Mucosa of rectum (tissue), 2 donors: Measurements from ENCODE around the gene FGGY.

Experiments used
- H3K27ac ChIP-seq, 2 donors: one replicate each; pipeline ENCODE4 v1.7.0; 2013; ENCODE audit warnings: inconsistent platforms in 2 of 2, low read depth in 2 of 2, low read length in 2 of 2
- H3K27me3 ChIP-seq, 2 donors: one replicate each; pipeline ENCODE4 v1.7.0; 2013; ENCODE audit warnings: low read length in 2 of 2; ENCODE audit not compliant: control insufficient read depth in 2 of 2, insufficient read depth in 2 of 2
- H3K36me3 ChIP-seq, 2 donors: one replicate each; pipeline ENCODE4 v1.7.0; 2013; ENCODE audit warnings: low read length in 2 of 2; ENCODE audit not compliant: control insufficient read depth in 2 of 2, insufficient read depth in 2 of 2
- H3K4me1 ChIP-seq, 2 donors: one replicate each; pipeline ENCODE4 v1.7.0; 2013; ENCODE audit warnings: low read length in 2 of 2, mild to moderate bottlenecking in 1 of 2; ENCODE audit not compliant: control insufficient read depth in 2 of 2, insufficient read depth in 2 of 2
- H3K4me3 ChIP-seq, 2 donors: one replicate each; pipeline ENCODE4 v1.7.0; 2013; ENCODE audit warnings: low read length in 2 of 2
- H3K9ac ChIP-seq, 2 donors: one replicate each; pipeline ENCODE4 v1.7.0; 2013; ENCODE audit warnings: low read length in 2 of 2, low read depth in 1 of 2, mild to moderate bottlenecking in 1 of 2
- H3K9me3 ChIP-seq, 2 donors: one replicate each; pipeline ENCODE4 v1.7.0; 2013; ENCODE audit warnings: low read length in 2 of 2; ENCODE audit not compliant: control insufficient read depth in 2 of 2
- donor health status: healthy.
- donor health status: Normal muscosa, but diverticular disease.

The FGGY gene

DNA sequence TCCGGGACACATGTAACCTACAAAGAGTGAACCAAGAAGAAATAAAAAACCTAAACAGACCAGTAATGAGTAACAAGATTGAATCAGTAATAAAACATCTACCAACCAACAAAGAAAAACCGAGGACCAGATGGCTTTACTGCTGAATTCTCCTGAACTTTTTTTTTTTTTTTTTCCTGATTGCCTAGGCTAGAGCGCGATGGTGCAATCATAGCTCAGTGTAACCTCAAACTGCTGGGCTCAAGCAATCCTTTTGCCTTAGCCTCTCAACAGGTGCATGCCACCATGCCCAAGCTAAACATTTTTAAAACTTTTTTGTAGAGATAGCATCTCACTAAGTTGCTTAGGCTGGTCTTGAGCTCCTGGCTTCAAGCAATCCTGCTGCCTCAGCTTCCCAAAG lies 11.2 kb upstream of the FGGY start:
- no peak overlapping the region for H3K27ac ChIP-seq
- H3K27me3 ChIP-seq = no peaks in the 10 kb centered on the region
- H3K4me3 ChIP-seq = no peak overlapping the region
- H3K36me3 ChIP-seq = no peaks in the 10 kb centered on the region
- no peak overlapping the region for H3K9ac ChIP-seq
- no peaks in the 10 kb centered on the region for H3K9me3 ChIP-seq
- H3K4me1 ChIP-seq = no peaks in the 10 kb centered on the region

DNA sequence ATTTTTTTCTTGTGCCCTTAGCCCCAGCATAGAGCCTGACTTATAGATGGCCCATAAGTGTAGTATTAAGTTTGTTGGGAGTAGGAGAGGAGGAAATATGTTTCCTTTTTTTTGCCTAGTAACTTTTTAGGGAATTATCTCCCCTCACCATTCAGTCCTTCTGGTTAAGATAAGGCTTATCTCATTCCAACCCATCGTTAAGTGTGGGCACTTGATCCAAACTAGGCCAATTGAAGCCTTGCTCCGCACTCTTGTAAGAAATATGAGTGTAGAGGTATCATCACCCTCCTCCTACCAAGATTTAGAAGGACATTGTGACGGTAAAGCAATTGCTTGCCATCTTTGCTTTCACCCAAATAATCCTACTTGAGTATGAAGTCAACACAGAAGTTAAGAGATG lies 8.8 kb upstream of the FGGY start:
- no peak overlapping the region for H3K4me3 ChIP-seq
- H3K36me3 ChIP-seq = no peaks in the 10 kb centered on the region
- no peaks in the 10 kb centered on the region for H3K4me1 ChIP-seq
- no peaks in the 10 kb centered on the region for H3K27me3 ChIP-seq
- no peak overlapping the region for H3K27ac ChIP-seq
- H3K9me3 ChIP-seq = no peaks in the 10 kb centered on the region
- no peak overlapping the region for H3K9ac ChIP-seq

DNA sequence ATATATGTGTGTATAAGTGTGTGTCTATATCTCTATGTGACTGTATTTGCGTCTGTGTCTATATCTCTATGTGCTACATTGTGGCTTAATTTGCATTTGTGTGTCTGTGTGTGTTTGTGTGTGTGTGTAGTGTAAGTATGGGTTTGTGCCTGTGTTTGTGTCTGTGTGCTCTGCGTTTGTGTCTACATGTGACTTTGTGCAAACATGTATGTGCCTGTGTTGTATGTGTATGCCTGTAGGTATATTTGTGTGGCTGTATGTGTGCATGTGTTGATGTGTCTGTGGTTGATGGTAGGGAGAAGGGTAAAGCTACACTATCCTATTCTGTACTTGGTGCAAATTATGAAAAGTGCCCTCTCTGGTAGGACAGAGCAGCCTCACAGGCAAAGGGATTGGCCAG lies 7.3 kb upstream of the FGGY start:
- Histone ChIP-seq H3K27me3 (no peaks in the 10 kb centered on the region), H3K9ac (no peak overlapping the region), H3K4me3 (no peak overlapping the region), H3K27ac (no peak overlapping the region), H3K36me3 (no peaks in the 10 kb centered on the region), H3K9me3 (no peaks in the 10 kb centered on the region), H3K4me1 (no peaks in the 10 kb centered on the region)

DNA sequence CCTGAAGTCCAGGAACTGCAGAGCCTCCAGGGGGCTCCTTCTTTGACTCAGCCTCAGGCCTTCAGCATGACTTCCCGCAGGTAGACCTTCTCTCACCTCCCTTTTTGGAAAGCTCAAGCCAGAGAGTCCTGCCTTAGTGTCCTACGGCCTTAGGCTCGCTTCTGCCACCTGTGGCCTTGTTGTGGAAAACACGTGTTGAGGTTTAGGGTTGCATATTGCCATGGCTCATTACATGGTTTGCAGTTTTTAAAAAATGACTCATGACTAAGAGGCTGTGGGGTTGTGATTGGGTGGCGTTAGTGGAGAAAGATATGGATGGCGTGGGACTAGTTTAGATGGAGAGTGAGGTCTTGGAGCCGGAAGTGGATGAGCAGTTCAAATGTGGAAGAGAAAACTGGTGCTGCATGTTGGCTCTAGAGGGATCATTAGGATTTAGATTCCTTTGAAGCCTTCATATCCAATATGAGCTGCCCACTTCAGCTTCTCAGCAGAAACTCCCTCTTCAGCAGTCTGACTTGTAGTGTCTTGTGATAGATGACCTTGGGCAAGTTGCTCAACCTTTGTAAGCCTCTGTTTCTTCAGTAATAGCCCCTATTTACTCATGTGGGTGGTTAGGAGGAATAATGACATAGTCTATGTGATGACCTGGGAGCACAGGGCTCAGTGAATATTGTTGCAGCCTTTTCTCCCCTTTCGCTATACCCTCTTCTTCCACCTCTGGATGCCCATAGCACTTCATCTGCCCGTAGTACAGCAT lies 6.5 kb upstream of the FGGY start:
- Histone ChIP-seq H3K4me1 (peaks cover 0 to 3% of the 10 kb centered on the region in 2 donors), H3K9ac (no peak overlapping the region), H3K4me3 (no peak overlapping the region), H3K36me3 (no peaks in the 10 kb centered on the region), H3K9me3 (no peaks in the 10 kb centered on the region), H3K27me3 (no peaks in the 10 kb centered on the region), H3K27ac (no peak overlapping the region)

DNA sequence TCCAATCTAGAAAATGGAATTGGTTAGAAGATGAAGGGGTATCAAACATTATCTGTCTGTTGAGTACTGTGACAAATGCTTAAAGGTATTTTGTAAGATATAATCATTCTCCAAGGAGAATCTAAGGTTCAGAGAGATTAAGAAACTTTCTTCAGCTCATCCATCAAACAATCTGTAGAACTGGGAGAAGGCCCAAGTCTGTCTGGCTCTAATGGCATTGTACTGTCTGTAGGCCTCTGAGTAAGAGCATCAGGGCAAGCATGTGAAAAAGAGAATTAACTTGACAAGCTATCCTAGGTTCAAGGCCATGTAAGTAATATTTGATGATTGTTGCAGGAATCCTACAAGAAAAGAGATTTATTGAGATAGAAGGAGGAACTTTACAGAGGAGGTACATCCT lies 5.3 kb upstream of the FGGY start:
- peaks cover 0 to 10% of the 10 kb centered on the region in 2 donors for H3K4me1 ChIP-seq
- no peaks in the 10 kb centered on the region for H3K27me3 ChIP-seq
- no peak overlapping the region for H3K9ac ChIP-seq
- H3K36me3 ChIP-seq = no peaks in the 10 kb centered on the region
- no peaks in the 10 kb centered on the region for H3K9me3 ChIP-seq
- H3K27ac ChIP-seq = no peak overlapping the region
- no peak overlapping the region for H3K4me3 ChIP-seq

DNA sequence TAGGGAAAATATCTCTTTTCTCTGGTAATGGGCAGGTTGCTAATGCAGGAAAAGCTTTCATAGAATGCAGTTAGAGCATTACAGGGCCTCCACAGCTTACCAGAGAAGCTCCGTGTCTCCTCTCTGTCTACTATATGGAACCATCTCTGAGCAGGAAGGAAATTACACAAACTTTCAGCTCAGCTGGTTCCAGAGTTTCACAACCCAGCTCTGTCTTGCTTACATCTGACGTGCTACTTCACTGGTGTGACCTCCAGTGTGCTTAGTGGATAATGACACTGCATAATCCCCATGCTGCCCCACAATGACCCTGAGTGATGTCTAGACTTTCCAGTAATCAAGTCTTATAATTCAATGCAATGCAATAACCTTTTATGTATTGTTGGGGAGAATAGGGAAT lies 4.3 kb upstream of the FGGY start:
- peak overlapping the region; percentile 0 to 24 for H3K27ac ChIP-seq
- H3K4me3 ChIP-seq = no peak overlapping the region
- H3K4me1 ChIP-seq = peaks cover 0 to 10% of the 10 kb centered on the region in 2 donors
- H3K9me3 ChIP-seq = no peaks in the 10 kb centered on the region
- no peak overlapping the region for H3K9ac ChIP-seq
- H3K27me3 ChIP-seq = no peaks in the 10 kb centered on the region
- H3K36me3 ChIP-seq = no peaks in the 10 kb centered on the region

DNA sequence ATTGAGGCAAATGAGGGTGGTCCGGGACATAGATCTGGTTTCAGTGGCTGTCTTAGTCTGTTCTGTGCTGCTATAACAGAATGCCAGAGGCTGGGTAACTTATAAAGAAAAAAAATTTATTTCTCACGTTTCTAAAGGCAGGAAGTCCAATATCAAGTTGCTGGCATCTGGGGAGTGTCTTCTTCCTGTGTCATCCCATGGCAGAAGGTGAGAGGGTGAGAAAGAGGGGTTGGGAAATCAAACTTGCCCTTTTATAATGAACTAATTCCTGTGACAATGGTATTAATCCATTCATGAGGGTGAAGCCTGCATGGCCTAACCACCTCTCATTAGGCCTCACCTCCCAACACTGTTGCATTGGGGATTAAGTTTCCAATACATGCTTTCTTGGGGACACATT lies 3.7 kb upstream of the FGGY start:
- no peaks in the 10 kb centered on the region for H3K9me3 ChIP-seq
- peaks cover 0 to 14% of the 10 kb centered on the region in 2 donors for H3K4me1 ChIP-seq
- no peaks in the 10 kb centered on the region for H3K36me3 ChIP-seq
- H3K27ac ChIP-seq = peak overlapping the region in 1 of 2 donors; percentile 0
- H3K27me3 ChIP-seq = no peaks in the 10 kb centered on the region
- no peak overlapping the region for H3K4me3 ChIP-seq
- H3K9ac ChIP-seq = no peak overlapping the region

DNA sequence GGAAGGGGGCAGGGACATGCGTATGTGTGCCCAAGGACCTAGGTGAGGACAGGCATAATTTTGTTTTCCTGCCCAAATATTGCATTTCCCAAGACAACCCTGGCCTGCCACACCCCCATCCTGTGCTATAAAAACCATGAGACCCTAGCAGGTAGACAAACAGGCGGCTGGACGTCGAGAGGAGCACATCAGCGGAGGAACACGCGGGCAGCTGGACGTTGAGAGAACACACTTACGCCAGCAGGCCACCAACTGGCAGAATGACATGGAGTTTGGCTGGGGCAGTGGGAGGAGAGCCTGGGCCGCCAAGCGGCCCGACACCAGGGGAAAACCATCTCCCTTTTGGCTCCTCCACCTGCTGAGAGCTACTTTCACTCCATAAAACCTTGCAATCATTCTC lies 3.0 kb upstream of the FGGY start:
- Histone ChIP-seq H3K4me3 (no peak overlapping the region), H3K4me1 (peaks cover 0 to 15% of the 10 kb centered on the region in 2 donors), H3K9ac (no peak overlapping the region), H3K27me3 (no peaks in the 10 kb centered on the region), H3K36me3 (no peaks in the 10 kb centered on the region), H3K9me3 (no peaks in the 10 kb centered on the region), H3K27ac (no peak overlapping the region)

DNA sequence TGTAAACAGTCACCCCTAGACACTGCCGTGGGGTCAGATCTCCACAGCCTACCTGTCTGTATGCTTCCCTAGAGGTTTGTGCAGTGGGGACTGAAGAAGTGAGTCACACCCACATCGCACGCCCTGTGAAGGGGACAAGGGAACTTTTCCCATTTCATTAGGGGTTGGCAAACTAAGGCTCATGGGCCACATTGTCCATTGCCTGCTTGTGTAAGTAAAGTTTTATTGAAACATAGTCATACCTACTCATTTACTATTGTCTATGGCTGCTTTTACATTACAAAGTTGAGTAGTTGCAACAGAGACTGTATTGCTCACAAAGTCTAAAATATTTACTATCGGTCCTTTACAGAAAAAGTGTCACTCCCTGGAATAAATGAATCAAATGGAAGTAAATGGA lies 2.5 kb upstream of the FGGY start:
- Histone ChIP-seq H3K36me3 (no peaks in the 10 kb centered on the region), H3K4me3 (no peak overlapping the region), H3K9me3 (no peaks in the 10 kb centered on the region), H3K9ac (no peak overlapping the region), H3K4me1 (peaks cover 0 to 15% of the 10 kb centered on the region in 2 donors), H3K27ac (no peak overlapping the region), H3K27me3 (no peaks in the 10 kb centered on the region)

DNA sequence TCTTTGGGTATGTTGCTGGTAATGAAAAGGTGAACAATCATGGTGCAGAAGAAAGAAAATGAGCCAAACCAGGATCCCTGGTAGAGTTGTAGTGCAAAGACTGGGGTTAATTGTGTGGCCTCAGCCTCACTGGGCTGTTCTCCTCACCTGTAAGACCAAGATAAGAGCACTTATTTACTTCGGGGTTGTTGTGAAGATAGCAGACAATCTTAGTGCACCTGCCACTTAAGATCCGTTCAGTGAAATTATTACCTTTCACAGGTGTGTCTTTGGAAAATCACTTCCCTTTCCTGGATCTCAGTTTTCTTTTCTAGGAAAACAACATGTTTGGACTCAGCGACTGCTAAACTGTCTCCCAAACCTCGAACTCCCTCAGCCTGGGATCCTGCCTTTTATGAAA lies 1.3 kb upstream of the FGGY start:
- Histone ChIP-seq H3K4me3 (peak overlapping the region; percentile 88 to 96), H3K36me3 (no peaks in the 10 kb centered on the region), H3K27me3 (no peaks in the 10 kb centered on the region), H3K27ac (peak overlapping the region; percentile 98 to 99), H3K4me1 (peaks cover 0 to 15% of the 10 kb centered on the region in 2 donors), H3K9me3 (no peaks in the 10 kb centered on the region), H3K9ac (peak overlapping the region; percentile 93 to 95)
